ENCODE data around the gene CAMKK1.

The CAMKK1 gene

GRCh38 chr17:3897731-3898130 lies 4.9 kb upstream of the CAMKK1 start:
- no peak for DNase-seq (ENCODE audit: low read depth, low spot score)
- no peak overlapping the region for H3K27ac ChIP-seq

DNA sequence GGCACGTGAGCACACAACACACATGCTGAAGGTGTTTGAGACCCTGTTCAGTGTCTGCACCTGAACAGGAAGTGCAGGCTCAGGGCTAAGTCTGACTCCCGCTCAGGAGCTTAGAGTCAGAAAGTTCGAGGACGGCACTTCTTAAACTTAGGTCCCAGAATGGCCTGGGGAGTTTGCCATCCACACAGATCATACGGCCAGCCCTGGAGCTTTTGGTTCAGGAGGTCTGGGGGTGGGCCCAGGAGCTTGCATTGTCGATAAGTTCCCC lies 4.0 kb upstream of the CAMKK1 start:
- H3K27ac ChIP-seq: no peak overlapping the region
- DNase-seq (ENCODE audit: low read depth, low spot score): no peak

DNA sequence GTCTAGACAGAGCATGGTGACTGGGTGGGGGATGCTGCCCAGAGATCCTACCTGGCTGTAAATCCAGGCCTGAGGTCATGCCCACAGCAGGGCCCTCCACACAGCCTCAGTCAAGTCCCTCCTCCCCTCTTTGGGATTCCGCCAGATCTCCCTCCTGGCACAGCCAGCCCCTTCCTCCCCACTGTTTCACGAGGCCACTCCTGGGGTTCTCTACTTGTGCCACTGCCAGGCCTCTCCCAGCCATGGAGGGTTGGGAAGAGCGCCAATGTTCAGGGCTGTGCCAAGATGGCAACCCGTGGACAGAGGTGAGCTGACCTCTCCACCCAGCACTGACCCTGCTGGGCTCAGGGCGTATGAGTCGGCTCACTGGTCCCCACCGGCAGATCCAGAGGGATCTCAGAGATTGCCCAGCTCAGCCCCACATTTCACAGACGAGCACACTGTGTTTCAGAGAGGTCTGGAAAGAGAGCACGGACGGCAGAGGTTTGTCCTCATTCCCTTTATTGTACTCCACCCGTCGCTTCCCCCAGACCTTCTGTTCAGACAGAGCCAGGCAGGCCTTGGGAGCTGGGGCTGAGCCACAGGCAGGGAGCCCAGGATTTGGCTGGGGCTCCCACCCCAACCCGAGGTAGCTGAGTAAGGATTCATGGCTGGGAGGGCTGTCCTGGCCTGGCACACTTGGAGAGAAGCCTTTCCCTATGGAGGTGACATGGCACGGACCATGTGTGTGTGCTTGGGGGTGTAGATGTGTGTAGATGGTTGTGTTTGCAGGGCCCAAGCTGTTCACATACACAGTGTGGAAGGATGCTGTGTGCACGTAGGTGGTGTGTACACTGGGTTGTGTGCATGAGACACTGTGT lies 3.5 kb upstream of the CAMKK1 start:
- DNase-seq (ENCODE audit: low read depth, low spot score): no peak
- no peak overlapping the region for H3K27ac ChIP-seq

DNA sequence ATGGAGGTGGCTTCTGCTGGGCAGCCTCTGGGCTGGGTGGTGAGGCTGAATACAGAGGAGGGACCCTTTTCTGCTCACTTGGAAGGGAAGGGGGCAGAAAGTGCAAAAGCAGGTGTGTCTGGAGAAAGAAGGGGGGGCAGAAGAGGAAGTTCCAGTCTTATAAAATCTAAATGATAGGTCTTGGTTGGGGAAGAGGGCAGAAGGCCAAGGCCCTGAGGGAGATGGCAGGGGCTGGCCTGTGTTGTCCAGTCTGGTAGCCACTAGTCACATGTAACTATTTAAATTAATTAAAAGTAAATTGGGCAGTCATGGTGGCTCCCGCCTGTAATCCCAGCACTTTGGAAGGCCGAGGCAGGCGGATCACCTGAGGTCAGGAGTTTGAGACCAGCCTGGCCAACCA lies 2.5 kb upstream of the CAMKK1 start:
- no peak for DNase-seq (ENCODE audit: low read depth, low spot score)
- H3K27ac ChIP-seq: no peak overlapping the region

DNA sequence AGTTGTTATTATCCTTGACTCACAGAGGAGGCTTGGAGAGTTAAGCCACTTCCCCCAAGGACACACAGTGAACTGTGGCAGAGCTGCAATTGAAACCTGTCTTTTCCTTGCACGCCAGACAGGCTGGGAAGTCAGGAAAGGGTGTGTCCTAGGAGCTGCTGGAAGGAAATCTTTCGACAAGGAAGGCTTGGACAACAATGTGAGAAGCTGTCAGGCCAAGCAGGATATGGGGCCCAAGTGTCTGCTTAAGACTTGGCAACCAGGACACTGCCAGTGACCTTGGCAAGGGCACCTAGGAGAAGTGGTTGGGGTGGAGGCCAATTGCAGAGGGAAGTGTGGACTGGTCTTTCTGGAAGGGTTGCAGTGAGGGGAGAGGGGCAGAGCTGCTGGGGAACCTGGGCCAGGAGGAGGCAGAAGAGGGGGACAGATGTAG lies 2.1 kb upstream of the CAMKK1 start:
- H3K27ac ChIP-seq: no peak overlapping the region
- DNase-seq (ENCODE audit: low read depth, low spot score): no peak

GRCh38 chr17:3894188-3894587 lies 1.3 kb upstream of the CAMKK1 start:
- DNase-seq (ENCODE audit: low read depth, low spot score): no peak
- H3K27ac ChIP-seq: no peak overlapping the region

DNA sequence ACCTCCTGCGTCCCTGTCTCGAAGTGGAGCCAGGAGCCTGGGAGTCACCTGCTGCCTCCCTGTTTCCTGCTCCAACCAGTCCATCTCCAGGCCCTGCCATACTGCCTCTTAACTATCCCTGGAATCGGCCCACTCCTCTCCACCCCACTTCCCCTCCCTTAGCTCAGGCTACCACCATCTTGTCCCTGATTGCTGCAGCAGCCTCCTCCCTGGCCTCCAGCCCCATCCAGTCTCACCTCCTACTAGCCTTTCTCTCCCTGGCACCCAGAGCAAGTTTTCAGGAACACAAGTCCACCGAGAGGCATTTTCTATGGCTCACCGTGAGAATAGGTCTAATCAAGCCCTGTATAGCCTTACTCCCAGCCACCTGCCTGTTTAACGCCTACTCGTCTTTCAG lies 865 bp upstream of the CAMKK1 start:
- no peak for DNase-seq (ENCODE audit: low read depth, low spot score)
- no peak overlapping the region for H3K27ac ChIP-seq

DNA sequence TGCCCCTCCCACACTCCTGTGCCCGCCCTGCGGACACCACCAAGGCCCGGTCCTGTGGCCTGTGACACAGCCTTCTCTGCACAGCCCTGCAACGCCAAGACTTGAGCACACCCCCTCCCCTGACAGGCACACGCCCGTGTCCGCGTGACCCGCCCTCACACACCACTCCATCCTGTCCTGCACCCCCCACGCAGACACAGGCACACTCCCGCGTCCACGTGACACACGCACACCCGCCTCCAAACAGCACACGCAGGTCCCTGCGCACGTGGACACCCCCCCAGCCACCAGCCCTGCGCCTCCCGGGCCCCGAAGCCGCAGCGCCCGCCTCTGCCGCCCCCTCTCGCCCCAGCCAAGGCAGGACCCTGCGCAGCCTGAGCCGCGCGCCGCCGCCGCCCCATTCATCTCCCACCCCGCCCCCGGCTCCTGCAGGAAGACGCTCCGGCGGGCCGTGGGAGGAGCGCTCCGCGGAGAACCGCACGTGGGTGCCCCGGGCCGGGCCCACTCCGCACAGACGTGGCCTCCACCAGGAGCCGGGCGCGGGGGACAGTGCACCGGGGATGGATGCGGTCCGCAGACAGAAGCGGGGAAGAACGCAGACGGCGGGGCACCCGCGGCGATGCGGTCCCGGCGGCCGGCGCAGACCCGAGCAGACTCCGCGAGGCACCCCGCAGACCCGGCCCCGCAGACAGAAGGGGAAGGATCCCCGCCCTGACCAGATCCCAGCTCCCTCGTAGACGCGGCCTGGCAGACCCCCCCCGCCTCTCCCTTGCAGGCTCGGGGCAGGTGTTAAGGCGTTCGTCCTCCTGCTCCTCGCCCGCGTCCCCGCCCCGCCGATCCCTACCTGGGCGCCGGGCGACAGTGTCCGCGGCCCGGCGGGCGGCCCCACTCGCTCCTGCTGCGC lies 506 bp downstream of the CAMKK1 start:
- no peak overlapping the region for H3K27ac ChIP-seq
- DNase-seq (ENCODE audit: low read depth, low spot score): no peak

- DNase-seq (ENCODE audit: low read depth, low spot score): no peak
- H3K27ac ChIP-seq: no peak overlapping the region
Observed at GRCh38 chr17:3891626-3892094, 1.2 kb downstream of the CAMKK1 start.

- DNase-seq (ENCODE audit: low read depth, low spot score): no peak
- no peak overlapping the region for H3K27ac ChIP-seq
Observed at GRCh38 chr17:3890878-3891219, 2.0 kb downstream of the CAMKK1 start.

DNA sequence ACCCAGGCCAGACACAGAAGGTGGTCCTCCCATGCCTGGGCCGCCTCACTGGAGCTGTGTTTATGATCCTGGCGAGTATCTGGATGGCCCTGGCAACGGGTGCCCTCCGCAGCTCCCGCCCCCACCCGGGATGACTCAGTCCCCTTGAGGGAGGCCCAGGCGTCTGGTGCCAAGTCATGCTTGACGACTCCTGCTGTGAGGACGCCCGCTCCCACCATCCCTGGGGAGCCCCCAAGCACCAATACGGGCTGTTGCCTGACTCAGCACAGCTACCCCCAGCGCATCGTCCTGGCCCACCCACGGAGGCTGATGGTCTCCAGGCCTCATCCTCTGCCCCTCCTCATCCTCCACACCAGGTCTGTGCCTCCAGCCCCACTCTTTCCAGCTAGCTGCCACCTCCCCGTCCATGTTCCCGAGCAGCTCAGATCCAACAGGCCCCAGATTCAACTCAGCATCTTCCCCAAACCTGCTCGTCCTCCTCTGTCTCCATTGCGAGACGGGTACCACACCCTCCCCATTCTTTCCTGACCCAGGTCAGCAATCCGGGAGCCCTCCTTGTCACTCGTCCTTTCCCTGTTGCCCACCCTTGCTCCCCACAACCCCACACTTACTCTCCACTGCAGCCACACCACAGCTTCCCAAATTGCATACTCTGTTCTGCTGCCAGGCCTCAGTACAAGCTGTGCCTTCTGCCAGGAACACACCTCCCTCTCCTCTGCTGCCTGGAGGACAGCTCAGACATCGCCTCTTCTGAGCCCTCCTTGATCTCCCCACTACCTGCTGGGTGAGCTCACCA lies 2.6 kb downstream of the CAMKK1 start:
- no peak overlapping the region for H3K27ac ChIP-seq
- DNase-seq (ENCODE audit: low read depth, low spot score): peak; percentile 29

GRCh38 chr17:3889325-3890012 lies 3.4 kb downstream of the CAMKK1 start:
- no peak overlapping the region for H3K27ac ChIP-seq

GRCh38 chr17:3888343-3889171 lies 4.3 kb downstream of the CAMKK1 start:
- H3K27ac ChIP-seq: peak overlapping the region; percentile 78
- DNase-seq (ENCODE audit: low read depth, low spot score): peak; percentile 64

More at GRCh38 chr17:3889325-3890012, 3.4 kb downstream of the CAMKK1 start:
- DNase-seq (ENCODE audit: low read depth, low spot score): no peak

DNA sequence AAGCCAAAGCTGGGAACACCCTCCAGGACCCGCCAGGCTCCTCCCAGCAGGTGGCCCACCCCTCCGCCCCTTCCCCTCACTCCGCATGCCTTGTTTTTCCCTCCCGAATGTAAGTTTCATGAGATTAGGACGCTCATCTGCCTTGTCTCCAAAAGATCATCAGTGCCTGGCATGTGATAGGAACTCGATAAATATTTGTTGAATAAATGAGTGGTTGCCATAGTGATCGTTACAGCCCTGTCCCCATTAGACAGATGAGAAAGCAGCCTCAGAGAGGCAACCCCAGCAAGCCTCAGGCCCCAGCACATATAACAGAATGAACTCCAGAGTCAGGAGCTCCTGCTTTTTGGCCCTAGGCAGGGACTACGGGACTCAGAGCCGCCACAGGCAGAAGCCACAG lies 5.0 kb downstream of the CAMKK1 start:
- peak overlapping the region; percentile 78 for H3K27ac ChIP-seq
- DNase-seq (ENCODE audit: low read depth, low spot score): no peak

- DNase-seq (ENCODE audit: low read depth, low spot score): no peak
- H3K27ac ChIP-seq: peak overlapping the region; percentile 78
Observed at GRCh38 chr17:3887394-3887793, 5.5 kb downstream of the CAMKK1 start.

DNA sequence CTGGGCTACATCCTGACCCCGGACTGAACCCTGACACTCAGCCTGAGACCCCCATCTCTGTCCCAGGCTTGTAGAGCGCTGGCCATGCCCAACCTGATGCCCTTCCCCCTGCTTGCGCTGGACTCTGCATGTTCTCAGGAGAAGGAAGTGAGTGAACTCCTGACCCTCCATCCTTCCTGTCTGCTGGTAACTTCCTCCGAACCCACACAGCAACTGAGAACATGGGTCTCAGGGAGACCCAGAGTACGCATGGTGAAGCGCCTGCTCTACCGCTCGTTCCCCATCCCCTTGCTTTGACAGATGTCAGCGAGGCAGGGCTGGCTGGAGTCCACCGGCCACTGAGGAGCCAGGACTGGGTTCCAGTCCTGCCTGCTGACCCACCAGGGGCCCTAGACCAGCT lies 6.1 kb downstream of the CAMKK1 start:
- DNase-seq (ENCODE audit: low read depth, low spot score): no peak

GRCh38 chr17:3885970-3886369 lies 6.9 kb downstream of the CAMKK1 start:
- no peak for DNase-seq (ENCODE audit: low read depth, low spot score)
- H3K27ac ChIP-seq: no peak overlapping the region

More for the DNA sequence above, 6.1 kb downstream of the CAMKK1 start:
- no peak overlapping the region for H3K27ac ChIP-seq

DNA sequence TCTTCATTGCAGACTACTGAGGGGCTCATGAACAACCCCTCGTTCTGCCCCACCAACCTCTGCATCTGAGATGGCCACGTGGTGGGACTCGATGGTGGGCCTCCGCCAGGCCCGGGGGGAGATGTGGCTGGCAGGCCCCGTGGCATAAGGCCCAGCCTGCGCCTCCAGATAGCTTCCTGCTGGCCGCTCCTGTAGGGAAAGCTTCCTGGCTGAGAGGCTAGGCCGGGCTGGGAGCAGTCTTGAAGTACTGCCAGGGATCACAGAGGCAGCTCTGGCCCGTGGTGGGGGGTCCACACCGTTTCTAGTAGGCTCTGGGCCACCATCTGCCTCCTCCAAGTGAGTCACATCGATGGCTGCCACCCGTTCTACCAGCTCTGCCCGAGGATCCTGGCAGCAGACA lies 7.6 kb downstream of the CAMKK1 start:
- no peak for DNase-seq (ENCODE audit: low read depth, low spot score)
- H3K27ac ChIP-seq: no peak overlapping the region

DNA sequence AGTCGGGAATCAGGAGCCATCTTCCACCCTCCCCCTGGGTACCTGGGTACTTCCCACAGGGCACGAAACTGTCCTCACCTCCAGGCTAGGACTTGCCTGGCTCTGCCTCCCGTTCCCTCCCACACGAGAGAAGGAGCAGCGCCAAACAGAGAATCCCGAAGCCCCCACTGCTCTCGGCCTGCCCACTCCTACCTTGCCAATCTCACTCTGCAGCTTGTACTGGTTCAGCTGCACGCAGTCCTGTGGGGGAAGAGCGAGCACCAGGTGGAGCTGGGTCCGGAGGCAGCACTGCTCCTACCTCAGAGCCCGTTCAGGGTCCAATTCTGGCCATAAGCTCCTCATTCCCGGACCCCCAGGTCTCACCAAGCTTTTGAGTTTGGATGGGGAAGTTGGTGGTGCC lies 8.7 kb downstream of the CAMKK1 start:
- DNase-seq (ENCODE audit: low read depth, low spot score): no peak
- H3K27ac ChIP-seq: no peak overlapping the region
